GM18505 (cell line): ENCODE results near the gene COL5A1.
"Not testable (repeated sequence)": the region's sequence is repeated elsewhere in the genome, so short reads cannot be mapped to it uniquely, and the experiment has no call there.

Source experiments
- ATAC-seq: cut with Tn5 transposase; IDR thresholded peaks from one replicate; pipeline ENCODE4 v1.9.1; 2021; ENCODE audit not compliant: unreplicated experiment
- POLR2A ChIP-seq: IDR thresholded peaks from 4 replicates; pipeline ENCODE4 v1.6.1; 2011; ENCODE audit warnings: borderline replicate concordance; ENCODE audit not compliant: insufficient read depth, insufficient read length; ENCODE audit errors: extremely low read depth

COL5A1 gene

GRCh38 chr9:134846187-134846586 lies 204.6 kb downstream of the COL5A1 start:
- no peak for ATAC-seq

GRCh38 chr9:134846699-134847098 lies 205.1 kb downstream of the COL5A1 start:
- no peak for TF ChIP-seq POLR2A
- no peak for ATAC-seq

More at GRCh38 chr9:134846187-134846586, 204.6 kb downstream of the COL5A1 start:
- no peak for TF ChIP-seq POLR2A

- no peak for ATAC-seq
- no peak for TF ChIP-seq POLR2A
These were observed 205.5 kb downstream of the COL5A1 start for GRCh38 chr9:134847138-134847537.

GRCh38 chr9:134847752-134848432 lies 206.3 kb downstream of the COL5A1 start:
- ATAC-seq, result no peak
- TF ChIP-seq POLR2A, result no peak

DNA sequence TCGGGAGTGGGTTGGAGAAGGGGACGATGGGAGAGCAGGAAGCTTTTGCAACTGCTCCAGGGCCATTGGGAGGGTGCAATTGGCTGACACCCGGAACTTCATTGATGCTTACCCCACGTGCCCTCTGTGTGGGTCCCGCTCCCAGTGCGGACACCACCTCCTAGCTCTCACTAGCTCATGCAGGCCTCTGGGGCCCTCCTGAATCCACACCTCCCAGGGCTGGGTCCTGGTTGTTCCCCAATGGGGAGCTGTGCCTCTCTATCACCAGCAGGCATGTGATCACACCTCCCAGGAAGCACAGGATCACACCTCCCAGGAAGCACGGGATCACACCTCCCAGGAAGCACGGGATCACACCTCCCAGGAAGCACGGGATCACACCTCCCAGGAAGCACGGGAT lies 206.9 kb downstream of the COL5A1 start:
- TF ChIP-seq POLR2A, result no peak
- no peak for ATAC-seq

- ATAC-seq, result no peak
- TF ChIP-seq POLR2A, result no peak
These were observed 209.0 kb downstream of the COL5A1 start for GRCh38 chr9:134850611-134851010.

GRCh38 chr9:134851020-134851419 lies 209.4 kb downstream of the COL5A1 start:
- no peak for ATAC-seq
- TF ChIP-seq POLR2A, result no peak

DNA sequence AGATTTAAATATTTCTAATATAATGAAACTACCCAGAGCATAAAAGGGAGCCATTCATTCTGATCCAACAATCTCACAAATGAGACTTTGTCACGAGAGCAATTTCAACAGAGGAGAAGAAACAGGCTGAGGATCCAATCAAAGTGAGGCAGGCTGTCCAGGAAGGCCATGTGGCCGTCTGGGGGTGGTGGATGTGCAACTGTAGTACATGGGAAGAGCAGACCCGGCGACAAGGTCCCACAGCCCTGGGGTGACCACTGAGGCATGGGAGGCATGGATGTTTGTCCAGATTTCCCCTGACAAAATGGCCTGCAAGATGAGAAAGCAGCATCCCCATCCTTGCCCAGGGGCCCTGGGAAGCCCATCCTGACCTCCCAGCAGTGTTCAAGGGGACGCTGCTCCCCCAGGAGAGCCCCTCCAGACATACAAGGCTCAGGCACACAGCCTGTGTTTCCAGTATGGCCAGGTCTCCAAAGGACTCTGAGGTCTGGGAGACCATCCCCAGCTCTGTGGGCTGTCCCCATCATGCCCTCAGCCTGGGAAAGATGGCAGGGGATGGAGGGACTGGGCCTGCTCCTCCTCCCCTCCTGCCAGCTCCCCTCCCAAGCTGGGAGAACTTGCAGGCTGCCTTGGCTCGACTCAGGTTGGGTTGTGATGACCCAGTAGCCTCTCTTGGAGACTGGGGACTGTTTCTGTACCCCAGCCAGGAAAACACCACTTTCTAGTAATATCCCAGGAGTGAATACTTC lies 211.5 kb downstream of the COL5A1 start:
- no peak for TF ChIP-seq POLR2A

GRCh38 chr9:134853893-134854292 lies 212.3 kb downstream of the COL5A1 start:
- ATAC-seq, result no peak
- no peak for TF ChIP-seq POLR2A

More for the DNA sequence above, 211.5 kb downstream of the COL5A1 start:
- ATAC-seq, result no peak

DNA sequence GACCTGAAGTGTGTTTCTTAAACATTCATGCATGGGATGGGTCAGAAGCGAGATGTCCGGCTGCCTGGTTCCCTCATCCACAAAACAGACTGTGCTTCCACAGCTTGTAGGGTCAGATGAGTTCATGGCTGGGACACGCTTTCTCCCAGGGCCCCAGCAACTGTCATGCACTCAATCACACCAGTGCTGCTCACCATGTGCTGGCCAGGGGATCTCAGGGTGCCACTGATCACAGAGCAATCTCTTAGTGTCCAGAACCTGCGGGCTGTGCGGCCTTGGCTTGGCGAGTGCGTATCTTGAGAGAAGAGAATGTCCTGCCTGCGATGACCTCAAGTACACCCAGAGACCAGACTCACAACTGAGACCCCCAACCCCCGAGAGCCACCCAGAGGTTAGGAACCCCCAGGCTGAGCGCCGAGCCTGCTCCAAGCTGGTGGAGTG lies 213.0 kb downstream of the COL5A1 start:
- no peak for TF ChIP-seq POLR2A

GRCh38 chr9:134855231-134855899 lies 213.8 kb downstream of the COL5A1 start:
- TF ChIP-seq POLR2A, result no peak
- no peak for ATAC-seq

More for the DNA sequence above, 213.0 kb downstream of the COL5A1 start:
- no peak for ATAC-seq

GRCh38 chr9:134855900-134856377 lies 214.3 kb downstream of the COL5A1 start:
- no peak for TF ChIP-seq POLR2A
- ATAC-seq, result no peak

GRCh38 chr9:134857451-134857850 lies 215.8 kb downstream of the COL5A1 start:
- ATAC-seq, result not testable (repeated sequence)
